ENCODE results near the gene ENKD1.

The ENKD1 gene

GRCh38 chr16:67654403-67654911, 12.1 kb downstream of the ENKD1 start:
- no peak for TF ChIP-seq CTCF (IDR thresholded peaks at IDR 0.05)
- Histone ChIP-seq H3K4me3 (no peak overlapping the region), H3K27ac (no peak overlapping the region)
- DNase-seq (ENCODE audit: low spot score) = no peak

GRCh38 chr16:67653789-67654402, 12.7 kb downstream of the ENKD1 start:
- H3K4me3 ChIP-seq = peak overlapping the region; percentile 64
- no peak for DNase-seq (ENCODE audit: low spot score)
- TF ChIP-seq CTCF (IDR thresholded peaks at IDR 0.05) = no peak
- no peak overlapping the region for H3K27ac ChIP-seq

GRCh38 chr16:67653128-67653788, 13.3 kb downstream of the ENKD1 start:
- no peak overlapping the region for H3K27ac ChIP-seq
- DNase-seq (ENCODE audit: low spot score) = no peak
- peak overlapping the region; percentile 64 for H3K4me3 ChIP-seq
- TF ChIP-seq CTCF (IDR thresholded peaks at IDR 0.05) = no peak

- DNase-seq (ENCODE audit: low spot score) = no peak
- no peak for TF ChIP-seq CTCF (IDR thresholded peaks at IDR 0.05)
- Histone ChIP-seq H3K27ac (no peak overlapping the region), H3K4me3 (peak overlapping the region; percentile 64)
Observed at GRCh38 chr16:67652578-67653127, 13.9 kb downstream of the ENKD1 start.

- no peak for DNase-seq (ENCODE audit: low spot score)
- TF ChIP-seq CTCF (IDR thresholded peaks at IDR 0.05) = no peak
- H3K27ac ChIP-seq = no peak overlapping the region
- H3K4me3 ChIP-seq = no peak overlapping the region
Observed at GRCh38 chr16:67651847-67652246, 14.7 kb downstream of the ENKD1 start.

- Histone ChIP-seq H3K4me3 (no peak overlapping the region), H3K27ac (no peak overlapping the region)
- DNase-seq (ENCODE audit: low spot score) = no peak
- no peak for TF ChIP-seq CTCF (IDR thresholded peaks at IDR 0.05)
Observed at GRCh38 chr16:67651039-67651438, 15.5 kb downstream of the ENKD1 start.

- no peak overlapping the region for H3K4me3 ChIP-seq
- H3K27ac ChIP-seq = no peak overlapping the region
- no peak for TF ChIP-seq CTCF (IDR thresholded peaks at IDR 0.05)
- no peak for DNase-seq (ENCODE audit: low spot score)
Observed at GRCh38 chr16:67650023-67650422, 16.5 kb downstream of the ENKD1 start.

All from coronary artery (tissue), 2 donors.